OCI-LY7 (cell line): ENCODE results near the gene LTO1.

Source experiments
- EZH2phosphoT487 ChIP-seq: fragments of 200-600 bp; sonication (generic); IDR thresholded peaks from 2 replicates; pipeline ENCODE4 v1.6.1; 2018; ENCODE audit warnings: low read depth, borderline replicate concordance, mild to moderate bottlenecking, mixed run types, antibody characterized with exemption, low read length, moderate library complexity, mixed read lengths
- TF ChIP-seq, protein P1 (sequence below): fragments of 200-600 bp; sonication (generic); conservative IDR thresholded peaks from 2 replicates; pipeline ENCODE4 v1.5.1; 2014; ENCODE audit warnings: mild to moderate bottlenecking, antibody characterized with exemption, low read length, moderate library complexity, mixed read lengths

DNA sequence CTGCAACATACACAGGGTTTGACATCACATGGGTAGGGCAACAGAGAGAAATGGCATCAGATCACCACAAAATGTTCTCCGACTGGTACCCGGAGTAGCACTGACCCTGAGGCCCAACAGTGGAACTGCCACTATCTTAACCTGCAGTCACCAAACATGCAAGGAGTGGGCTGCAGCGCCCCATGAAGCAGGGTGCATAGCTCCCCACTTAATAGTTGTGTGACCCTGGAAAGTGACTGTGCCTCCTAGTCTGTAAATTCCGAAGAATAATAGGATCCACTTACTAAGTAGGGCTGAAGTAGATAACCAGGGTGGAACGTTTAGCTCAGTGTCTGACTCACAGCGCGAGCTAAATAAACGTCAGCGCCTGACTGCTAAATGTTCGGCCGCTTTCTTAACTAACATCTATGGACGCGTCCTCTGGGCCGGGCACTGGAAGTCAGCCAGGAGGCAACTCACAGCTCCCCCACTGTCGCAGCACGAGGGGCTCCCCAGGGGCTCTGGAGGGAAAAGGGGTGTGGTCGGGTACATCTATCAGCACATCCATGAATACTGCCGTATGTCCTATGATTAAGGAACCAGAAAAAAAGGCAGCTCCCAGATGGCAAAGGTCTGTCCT is 777 bp downstream of the LTO1 start:
- TF ChIP-seq, protein P1, sequence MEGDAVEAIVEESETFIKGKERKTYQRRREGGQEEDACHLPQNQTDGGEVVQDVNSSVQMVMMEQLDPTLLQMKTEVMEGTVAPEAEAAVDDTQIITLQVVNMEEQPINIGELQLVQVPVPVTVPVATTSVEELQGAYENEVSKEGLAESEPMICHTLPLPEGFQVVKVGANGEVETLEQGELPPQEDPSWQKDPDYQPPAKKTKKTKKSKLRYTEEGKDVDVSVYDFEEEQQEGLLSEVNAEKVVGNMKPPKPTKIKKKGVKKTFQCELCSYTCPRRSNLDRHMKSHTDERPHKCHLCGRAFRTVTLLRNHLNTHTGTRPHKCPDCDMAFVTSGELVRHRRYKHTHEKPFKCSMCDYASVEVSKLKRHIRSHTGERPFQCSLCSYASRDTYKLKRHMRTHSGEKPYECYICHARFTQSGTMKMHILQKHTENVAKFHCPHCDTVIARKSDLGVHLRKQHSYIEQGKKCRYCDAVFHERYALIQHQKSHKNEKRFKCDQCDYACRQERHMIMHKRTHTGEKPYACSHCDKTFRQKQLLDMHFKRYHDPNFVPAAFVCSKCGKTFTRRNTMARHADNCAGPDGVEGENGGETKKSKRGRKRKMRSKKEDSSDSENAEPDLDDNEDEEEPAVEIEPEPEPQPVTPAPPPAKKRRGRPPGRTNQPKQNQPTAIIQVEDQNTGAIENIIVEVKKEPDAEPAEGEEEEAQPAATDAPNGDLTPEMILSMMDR = no peak
- no peak for TF ChIP-seq EZH2phosphoT487
